Measurements from ENCODE around the gene GNA15. TPM values are rescaled to one million over a fixed set of nuclear protein-coding genes. Genes with fewer than 3 reads are reported as not detected.

Gene GNA15
- total and polyA plus RNA-seq, 2 of the 8 experiments (the other 6 are each of a cell fraction or from before 2014, with no cell fraction given), result 0.26 to 0.45 TPM

- FAIRE-seq, result no peak
- Histone ChIP-seq H4K20me1 (replicated peaks in 1 of 2; ENCODE audit: control insufficient read depth in 1 of 2, insufficient read depth in 2 of 2, low read length in 2 of 2) (no peaks in the 10 kb centered on the region), H3K36me3 (ENCODE audit: control insufficient read depth in 2 of 4, insufficient read depth in 4 of 4, low read length in 3 of 4) (no peaks in the 10 kb centered on the region), H4K8ac (ENCODE audit: extremely low read depth, insufficient read depth, low read length) (peak overlapping the region; percentile 25; the same call in 1 of the 2 replicates), H4K91ac (replicated peaks; ENCODE audit: insufficient read length, low read length) (no peak overlapping the region), H3K9me3 (ENCODE audit: insufficient read depth in 2 of 2, low read depth in 1 of 2, low read length in 1 of 2) (no peaks in the 10 kb centered on the region), H3K23ac (ENCODE audit: insufficient read length) (no peak overlapping the region), H3K23me2 (ENCODE audit: low read depth, low read length) (no peaks in the 10 kb centered on the region), H2BK120ac (replicated peaks; ENCODE audit: low read depth, low read length) (no peak overlapping the region), H2BK12ac (ENCODE audit: low read depth, low read length) (no peak overlapping the region), H2AK5ac (ENCODE audit: low read depth, low read length) (no peak overlapping the region), H3K4ac (replicated peaks; ENCODE audit: insufficient read length, low read depth, low read length) (no peak overlapping the region), H3K9ac (replicated peaks in 1 of 4; ENCODE audit: extremely low read depth in 1 of 4, low read depth in 3 of 4, low read length in 3 of 4) (no peak overlapping the region), H3K18ac (ENCODE audit: extremely low read depth, low read length) (no peak overlapping the region), H2AFZ (ENCODE audit: low read length) (no peak overlapping the region), H2BK5ac (ENCODE audit: low read depth, low read length) (no peak overlapping the region), H3K79me1 (ENCODE audit: low read depth, low read length) (no peaks in the 10 kb centered on the region), H3K4me2 (ENCODE audit: insufficient read depth in 1 of 2, low read depth in 2 of 2, low read length in 2 of 2) (no peak overlapping the region), H3K79me2 (ENCODE audit: control insufficient read depth in 1 of 2, insufficient read depth in 2 of 2, low read length in 2 of 2) (no peaks in the 10 kb centered on the region), H3K4me1 (replicated peaks in 1 of 4; ENCODE audit: control insufficient read depth in 3 of 4, insufficient read depth in 4 of 4, low read length in 3 of 4) (no peaks in the 10 kb centered on the region; a peak in 1 of 7 replicates), H3K14ac (ENCODE audit: insufficient read length) (no peak overlapping the region), H4K5ac (ENCODE audit: insufficient read length, low read depth, low read length) (no peak overlapping the region), H3K27me3 (replicated peaks in 1 of 4; ENCODE audit: control insufficient read depth in 3 of 4, extremely low read depth in 1 of 4, insufficient read depth in 3 of 4, low read length in 3 of 4) (no peaks in the 10 kb centered on the region), H3K4me3 (ENCODE audit: extremely low read depth in 1 of 4, insufficient read depth in 2 of 4, low read depth in 3 of 4, low read length in 4 of 4) (no peak overlapping the region), H3K56ac (replicated peaks; ENCODE audit: insufficient read length, low read depth, low read length) (no peak overlapping the region), H3K27ac (ENCODE audit: low read depth, low read length) (no peak overlapping the region), H2BK20ac (ENCODE audit: low read length) (no peak overlapping the region), H2BK15ac (ENCODE audit: low read length) (no peak overlapping the region)
- DNase-seq (ENCODE audit: low read depth in 1 of 2, low spot score in 2 of 2), result no peak
- CTCF ChIA-PET (ENCODE audit: partially characterized antibody), result interaction anchor here (0.5 kb wide), 1 partner anchor 213 kb away, joined by 3 read pairs; no protein-coding TSS in a partner anchor
- POLR2A ChIA-PET (ENCODE audit: partially characterized antibody), result interaction anchor here (1.0 kb wide), 1 partner anchor 10 kb away, joined by 4 read pairs; no protein-coding TSS in a partner anchor
- WGBS, 2 experiments (ENCODE audit: extremely low coverage in 1 of 2, insufficient coverage in 1 of 2, insufficient read length in 1 of 2, insufficient replicate concordance in 2 of 2, low coverage in 1 of 2, low lambda C conversion rate in 2 of 2, missing lambda C conversion rate in 1 of 2), result 95% methylated on average over 21 of the region's 31 CpGs; no CpG with 5 or more reads in 1 of the 2 experiments
- TF ChIP-seq CHD2 (IDR thresholded peaks at IDR 0.05; ENCODE audit: low read length) (no peak), RBBP5 (IDR thresholded peaks at IDR 0.05; ENCODE audit: borderline replicate concordance, low read depth, low read length) (no peak), CBX5 (IDR thresholded peaks at IDR 0.05; ENCODE audit: low read depth, low read length) (no peak), EGR1 (IDR thresholded peaks at IDR 0.05; ENCODE audit: borderline replicate concordance, low read depth, low read length) (no peak), ASH2L (IDR thresholded peaks at IDR 0.05; ENCODE audit: low read length) (no peak), TEAD4 (IDR thresholded peaks at IDR 0.05; ENCODE audit: low read depth, low read length) (no peak), CEBPB (IDR thresholded peaks at IDR 0.05; ENCODE audit: low read depth, low read length) (no peak)
Measured at GRCh38 chr19:3179739-3180293, 44.0 kb downstream of the GNA15 start.
